GM12878 (cell line): Measurements from ENCODE around the gene CAB39. TPM values are rescaled to one million over a fixed set of nuclear protein-coding genes. Genes with fewer than 3 reads are reported as not detected.

Experiments used
- ATAC-seq: fragments of 200-7000 bp; cut with Tn5 transposase; 3 replicates; pipeline ENCODE4 v1.9.1; 2020; ENCODE audit warnings: mild to moderate bottlenecking, moderate library complexity
- BruUV-seq: library from RNA; stranded (reverse); fragments of 400-500 nt; replicated peaks from 2 replicates; lab custom pipeline; 2021; lab: Mats Ljungman, UMichigan
- CTCF ChIA-PET: fragments of 300-600 bp; sonication (Branson Sonifier 250); formaldehyde crosslinking; extraction: SDS; loops from one replicate; lab custom pipeline; 2021; ENCODE audit warnings: inconsistent platforms; lab: Yijun Ruan, JAX
- POLR2A ChIA-PET: fragments of 350-600 bp; formaldehyde crosslinking; extraction: SDS; loops from one replicate; lab custom pipeline; 2021; ENCODE audit warnings: inconsistent platforms; lab: Charles Lee
- RAD21 ChIA-PET: fragments of 300-600 bp; sonication (Branson Sonifier 250); formaldehyde crosslinking; loops from one replicate; lab custom pipeline; 2023; ENCODE audit warnings: antibody characterized with exemption; ENCODE audit not compliant: unreplicated experiment; lab: Charles Lee
- SMC1A ChIA-PET: fragments of 300-600 bp; sonication (Branson Sonifier 250); formaldehyde crosslinking; loops from one replicate; lab custom pipeline; 2023; ENCODE audit not compliant: unreplicated experiment, uncharacterized antibody; lab: Charles Lee
- DNase-seq: peaks from one replicate; pipeline ENCODE4 v3.0.0-alpha.2; 2011; ENCODE audit warnings: low read depth, low spot score
- FAIRE-seq: peaks from 3 replicates; lab custom pipeline; 2011; peaks lifted over from hg19 to GRCh38; lab: Jason Lieb, UNC
- H2AFZ ChIP-seq: 2 replicates; pipeline ENCODE4 v1.6.0; 2011; ENCODE audit warnings: low read depth, low read length, control low read depth; ENCODE audit not compliant: control insufficient read depth
- H3K27ac ChIP-seq: 2 replicates; pipeline ENCODE4 v1.5.1; 2011; ENCODE audit warnings: control low read depth; ENCODE audit not compliant: control insufficient read depth, insufficient read depth
- H3K27me3 ChIP-seq, 2 experiments: replicated peaks in 1 of 2; 2 replicates each; pipeline versions ENCODE4 v1.6.0 to v1.6.1; 2011; ENCODE audit warnings: low read length in 1 of 2; ENCODE audit not compliant: control insufficient read depth in 2 of 2, insufficient read depth in 2 of 2
- H3K36me3 ChIP-seq, 2 experiments: 2 replicates each; pipeline ENCODE4 v1.5.1; 2011; ENCODE audit warnings: low read length in 1 of 2; ENCODE audit not compliant: control insufficient read depth in 2 of 2, insufficient read depth in 2 of 2
- H3K4me1 ChIP-seq: 2 replicates; pipeline ENCODE4 v1.6.1; 2011; ENCODE audit warnings: mild to moderate bottlenecking, low read length, moderate library complexity, mixed read lengths; ENCODE audit not compliant: control insufficient read depth, insufficient read depth
- H3K4me2 ChIP-seq: 2 replicates; pipeline ENCODE4 v1.6.0; 2011; ENCODE audit warnings: control low read depth; ENCODE audit not compliant: control insufficient read depth, insufficient read depth
- H3K4me3 ChIP-seq: fragments of 200-600 bp; sonication (generic); 2 replicates; pipeline ENCODE4 v1.5.1; 2016
- H3K79me2 ChIP-seq: 2 replicates; pipeline ENCODE4 v1.6.0; 2011; ENCODE audit warnings: low read length; ENCODE audit not compliant: control insufficient read depth, insufficient read depth
- H3K9ac ChIP-seq: 2 replicates; pipeline ENCODE4 v1.8.0; 2011; ENCODE audit warnings: low read length, control low read depth, mixed read lengths; ENCODE audit not compliant: control insufficient read depth, insufficient read depth
- H3K9me3 ChIP-seq: replicated peaks from 3 replicates; pipeline ENCODE4 v1.5.1; 2011; ENCODE audit warnings: mild to moderate bottlenecking, low read length; ENCODE audit not compliant: control insufficient read depth, insufficient read depth
- H4K20me1 ChIP-seq: 2 replicates; pipeline ENCODE4 v1.6.0; 2011; ENCODE audit not compliant: control insufficient read depth, insufficient read depth
- CREM ChIP-seq: IDR thresholded peaks from 2 replicates; pipeline ENCODE4 v1.6.1; 2014; ENCODE audit warnings: antibody characterized with exemption, low read depth
- IKZF1 ChIP-seq: fragments of 450-650 bp; conservative IDR thresholded peaks from 2 replicates; pipeline ENCODE4 v1.6.1; 2017; ENCODE audit warnings: antibody characterized with exemption, mild to moderate bottlenecking
- IKZF2 ChIP-seq, 2 experiments: fragments of 450-650 bp; IDR thresholded peaks; 2 replicates each; pipeline ENCODE4 v1.6.1; 2017; ENCODE audit warnings: mild to moderate bottlenecking in 2 of 2, moderate library complexity in 2 of 2
- NFXL1 ChIP-seq: fragments of 450-650 bp; IDR thresholded peaks from 2 replicates; pipeline ENCODE4 v1.6.1; 2017; ENCODE audit warnings: antibody characterized with exemption, mild to moderate bottlenecking, borderline replicate concordance
- NFYA ChIP-seq: IDR thresholded peaks from 2 replicates; pipeline ENCODE4 v1.6.1; 2011; ENCODE audit warnings: low read depth, mild to moderate bottlenecking, low read length, improper control_type of control experiment, borderline replicate concordance
- TBL1XR1 ChIP-seq: IDR thresholded peaks from 2 replicates; pipeline ENCODE4 v1.6.1; 2012; ENCODE audit warnings: low read depth, low read length, improper control_type of control experiment
- ZSCAN29 ChIP-seq: fragments of 450-650 bp; IDR thresholded peaks from 2 replicates; pipeline ENCODE4 v1.6.1; 2017; ENCODE audit warnings: mild to moderate bottlenecking, moderate library complexity
- WGBS: methylation state at CpG from one replicate; pipeline ENCODE4 v1.1.6; 2016; ENCODE audit warnings: low lambda C conversion rate; ENCODE audit not compliant: insufficient replicate concordance, insufficient coverage; ENCODE audit errors: missing lambda C conversion rate; 5-methylcytosine and 5-hydroxymethylcytosine counted together
- in situ Hi-C: fragments of 300-500 bp; cut with MboI; formaldehyde crosslinking; loops from 9 replicates; pipeline ENCODE4 v1.14.3; 2018; ENCODE audit warnings: mixed read lengths
- intact Hi-C: fragments of 100-400 bp; cut with micrococcal nuclease; formaldehyde crosslinking; loops from one replicate; pipeline ENCODE4 v1.14.2; 2022; ENCODE audit not compliant: unreplicated experiment
- polyA plus RNA-seq, 11 experiments: library from polyadenylated mRNA; depleted of rRNA in 4 of 11; unstranded in 6 of 11; stranded (reverse) in 5 of 11; fragments of >200 nt; fragmentation: Nextera tagmentation in 4 of 11; fragmentation: Illumina TruSeq in 1 of 11; extraction: Ambion mirVana in 4 of 11; extraction: Trizol in 1 of 11; gene quantifications; 1 replicate in 1 of 11; 2 replicates in 10 of 11; pipeline versions ENCODE4 v1.2.1 to v1.2.3, GENCODE V29; 2011 to 2016; ENCODE audit warnings: inconsistent platforms in 2 of 11, missing spikeins in 2 of 11, low read depth in 1 of 11
- total RNA-seq, 4 experiments: library from RNA; depleted of rRNA in 3 of 4; stranded (reverse); fragments of >200 nt in 3 of 4; fragmentation: Illumina TruSeq in 1 of 4; extraction: Trizol in 1 of 4; gene quantifications; 2 replicates each; pipeline versions ENCODE4 v1.2.1 to v1.2.3, GENCODE V29; 2013 to 2021
- TF ChIP-seq, protein P1 (sequence below): fragments of 450-650 bp; IDR thresholded peaks from 2 replicates; pipeline ENCODE4 v1.6.1; 2016; ENCODE audit warnings: mild to moderate bottlenecking

The CAB39 gene
- total and polyA plus RNA-seq, 10 of the 15 experiments (the other 5 are each of a cell fraction or from before 2014, with no cell fraction given): 13.3 to 129 (median 62.9) TPM

- intact Hi-C loops: loop anchor here (2.0 to 5.0 kb wide), 2 partner anchors 19 to 115 kb away; no protein-coding TSS in a partner anchor
- 99% methylated on average over 3 of the region's 3 CpGs for WGBS
- H3K4me3 ChIP-seq: no peak overlapping the region
- peaks cover 31% of the 10 kb centered on the region for H3K79me2 ChIP-seq
- FAIRE-seq (no peak), DNase-seq (no peak), ATAC-seq (no peak)
- no peaks in the 10 kb centered on the region for H3K27me3 ChIP-seq
- no TSS peak for BruUV-seq
- CTCF ChIA-PET: interaction anchor here (0.7 to 2.5 kb wide), 5 partner anchors 11 to 761 kb away, joined by 3 to 8 read pairs (median 3); no protein-coding TSS in a partner anchor
- SMC1A ChIA-PET: interaction anchor here (0.7 to 1.9 kb wide), 10 partner anchors 11 to 134 kb away, joined by 3 to 15 read pairs (median 4); no protein-coding TSS in a partner anchor
- TF ChIP-seq NFXL1 (no peak), ZSCAN29 (no peak), TBL1XR1 (no peak), IKZF1 (0 out of 2 replicates have a peak, but pooled peaks have one; percentile 23), IKZF2 (IDR thresholded peaks at IDR 0.05) (peak in 1 of 2 experiments; percentile 28; a peak in 1 of 4 replicates), NFYA (no peak), CREM (no peak)
- TF ChIP-seq, protein P1, sequence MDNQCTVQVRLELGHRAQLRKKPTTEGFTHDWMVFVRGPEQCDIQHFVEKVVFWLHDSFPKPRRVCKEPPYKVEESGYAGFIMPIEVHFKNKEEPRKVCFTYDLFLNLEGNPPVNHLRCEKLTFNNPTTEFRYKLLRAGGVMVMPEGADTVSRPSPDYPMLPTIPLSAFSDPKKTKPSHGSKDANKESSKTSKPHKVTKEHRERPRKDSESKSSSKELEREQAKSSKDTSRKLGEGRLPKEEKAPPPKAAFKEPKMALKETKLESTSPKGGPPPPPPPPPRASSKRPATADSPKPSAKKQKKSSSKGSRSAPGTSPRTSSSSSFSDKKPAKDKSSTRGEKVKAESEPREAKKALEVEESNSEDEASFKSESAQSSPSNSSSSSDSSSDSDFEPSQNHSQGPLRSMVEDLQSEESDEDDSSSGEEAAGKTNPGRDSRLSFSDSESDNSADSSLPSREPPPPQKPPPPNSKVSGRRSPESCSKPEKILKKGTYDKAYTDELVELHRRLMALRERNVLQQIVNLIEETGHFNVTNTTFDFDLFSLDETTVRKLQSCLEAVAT: no peak
- H3K4me2 ChIP-seq: peak overlapping the region; percentile 30; the same call in 1 of the 2 replicates
- H4K20me1 ChIP-seq: no peaks in the 10 kb centered on the region
- H3K36me3 ChIP-seq: peaks cover 5 to 25% of the 10 kb centered on the region in 2 experiments
- H3K9me3 ChIP-seq: peaks cover 2% of the 10 kb centered on the region; the same call in 1 of the 3 replicates
- in situ Hi-C loops: no loop called here
- H3K9ac ChIP-seq: no peak overlapping the region
- H3K27ac ChIP-seq: no peak overlapping the region; the same call in 1 of the 2 replicates
- H2AFZ ChIP-seq: no peak overlapping the region
- RAD21 ChIA-PET: interaction anchor here (1.2 to 1.7 kb wide), 2 partner anchors 21 to 109 kb away, joined by 4 to 6 read pairs; no protein-coding TSS in a partner anchor
- POLR2A ChIA-PET: interaction anchor here (0.6 to 1.4 kb wide), 2 partner anchors 63 to 73 kb away, joined by 3 to 4 read pairs; no protein-coding TSS in a partner anchor
- peaks cover 18% of the 10 kb centered on the region for H3K4me1 ChIP-seq
Observed at GRCh38 chr2:230777721-230778120, 65.1 kb downstream of the CAB39 start.
